ENCODE data around the gene LPP. TPM values are rescaled to one million over a fixed set of nuclear protein-coding genes. Genes with fewer than 3 reads are reported as not detected.

The LPP gene
- total RNA-seq, 6 experiments from 2014 or later: 41.5 to 90.5 (median 69.5) TPM

DNA sequence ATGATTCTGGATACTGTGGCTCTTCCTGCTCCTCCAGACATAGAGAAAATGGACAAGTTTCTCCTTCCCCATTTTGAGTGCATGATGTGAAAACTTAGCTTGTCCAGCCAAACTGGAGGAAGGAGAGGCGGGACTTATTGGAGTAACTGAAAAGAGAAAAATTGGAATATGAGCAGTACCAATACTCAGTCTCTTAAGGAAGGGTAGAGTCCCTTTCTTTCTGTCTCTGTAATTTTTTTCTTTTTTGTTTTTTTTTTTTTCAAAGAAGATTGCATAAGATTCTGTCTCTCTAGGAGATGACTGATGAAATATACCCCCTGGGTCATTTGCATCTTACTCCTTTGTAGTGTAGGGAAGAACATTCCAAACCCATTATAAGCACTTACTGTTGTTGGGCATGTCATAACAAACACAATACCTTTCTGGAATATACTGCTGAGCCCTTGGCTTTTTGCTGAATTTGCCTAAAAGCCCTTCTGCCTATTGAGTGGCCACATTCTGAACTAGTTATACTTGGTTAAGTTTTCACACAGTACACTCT, 519.8 kb downstream of the LPP start:
- ATAC-seq: peak in 2 of 4 donors; percentile 18 to 51

DNA sequence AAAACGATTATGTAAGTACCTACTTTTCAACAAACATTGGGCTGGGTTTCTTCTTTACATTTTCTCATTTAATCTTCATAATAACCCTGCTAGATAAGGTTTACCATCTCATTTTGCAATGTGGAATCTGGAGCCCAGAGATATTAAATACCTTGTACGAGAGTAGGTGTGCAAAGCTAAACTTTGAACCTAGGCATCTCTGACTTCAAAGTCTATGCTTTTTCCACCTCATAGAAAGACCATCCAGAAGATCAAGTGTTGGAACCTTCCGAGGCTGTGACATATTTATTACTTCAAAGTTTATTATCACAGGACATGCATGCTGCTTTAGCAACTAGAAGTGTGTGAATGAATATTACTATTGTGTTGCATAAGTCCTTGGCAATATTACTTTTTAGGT, 520.6 kb downstream of the LPP start:
- no peaks in the 10 kb centered on the region for H3K36me3 ChIP-seq
- H3K27me3 ChIP-seq: no peaks in the 10 kb centered on the region
- TF ChIP-seq, protein P1, sequence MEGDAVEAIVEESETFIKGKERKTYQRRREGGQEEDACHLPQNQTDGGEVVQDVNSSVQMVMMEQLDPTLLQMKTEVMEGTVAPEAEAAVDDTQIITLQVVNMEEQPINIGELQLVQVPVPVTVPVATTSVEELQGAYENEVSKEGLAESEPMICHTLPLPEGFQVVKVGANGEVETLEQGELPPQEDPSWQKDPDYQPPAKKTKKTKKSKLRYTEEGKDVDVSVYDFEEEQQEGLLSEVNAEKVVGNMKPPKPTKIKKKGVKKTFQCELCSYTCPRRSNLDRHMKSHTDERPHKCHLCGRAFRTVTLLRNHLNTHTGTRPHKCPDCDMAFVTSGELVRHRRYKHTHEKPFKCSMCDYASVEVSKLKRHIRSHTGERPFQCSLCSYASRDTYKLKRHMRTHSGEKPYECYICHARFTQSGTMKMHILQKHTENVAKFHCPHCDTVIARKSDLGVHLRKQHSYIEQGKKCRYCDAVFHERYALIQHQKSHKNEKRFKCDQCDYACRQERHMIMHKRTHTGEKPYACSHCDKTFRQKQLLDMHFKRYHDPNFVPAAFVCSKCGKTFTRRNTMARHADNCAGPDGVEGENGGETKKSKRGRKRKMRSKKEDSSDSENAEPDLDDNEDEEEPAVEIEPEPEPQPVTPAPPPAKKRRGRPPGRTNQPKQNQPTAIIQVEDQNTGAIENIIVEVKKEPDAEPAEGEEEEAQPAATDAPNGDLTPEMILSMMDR (IDR thresholded peaks at IDR 0.05): no peak
- TF ChIP-seq POLR2A (IDR thresholded peaks at IDR 0.05): no peak
- no peak overlapping the region for H3K4me3 ChIP-seq
- intact Hi-C loops (cut with DNase I): no loop called here
- ATAC-seq (peak in 1 of 4 donors; percentile 32), DNase-seq (no peak)
- peaks cover 0 to 17% (median 4%) of the 10 kb centered on the region in 4 donors for H3K4me1 ChIP-seq
- H3K27ac ChIP-seq: no peak overlapping the region
- WGBS (ENCODE audit: insufficient coverage, low coverage, low lambda C conversion rate, missing lambda C conversion rate): 18% methylated on average over 3 of the region's 3 CpGs
- H3K9me3 ChIP-seq: no peaks in the 10 kb centered on the region

More for the DNA sequence above, 519.8 kb downstream of the LPP start:
- Histone ChIP-seq H3K4me1 (peaks cover 0 to 17% (median 4%) of the 10 kb centered on the region in 4 donors), H3K9me3 (no peaks in the 10 kb centered on the region), H3K36me3 (no peaks in the 10 kb centered on the region), H3K27ac (no peak overlapping the region), H3K4me3 (no peak overlapping the region), H3K27me3 (no peaks in the 10 kb centered on the region)
- WGBS (ENCODE audit: insufficient coverage, low coverage, low lambda C conversion rate, missing lambda C conversion rate): 92% methylated on average over 1 of the region's 1 CpG
- intact Hi-C loops (cut with DNase I): no loop called here
- no peak for DNase-seq
- TF ChIP-seq, protein P1 (IDR thresholded peaks at IDR 0.05): no peak
- TF ChIP-seq POLR2A (IDR thresholded peaks at IDR 0.05): no peak

DNA sequence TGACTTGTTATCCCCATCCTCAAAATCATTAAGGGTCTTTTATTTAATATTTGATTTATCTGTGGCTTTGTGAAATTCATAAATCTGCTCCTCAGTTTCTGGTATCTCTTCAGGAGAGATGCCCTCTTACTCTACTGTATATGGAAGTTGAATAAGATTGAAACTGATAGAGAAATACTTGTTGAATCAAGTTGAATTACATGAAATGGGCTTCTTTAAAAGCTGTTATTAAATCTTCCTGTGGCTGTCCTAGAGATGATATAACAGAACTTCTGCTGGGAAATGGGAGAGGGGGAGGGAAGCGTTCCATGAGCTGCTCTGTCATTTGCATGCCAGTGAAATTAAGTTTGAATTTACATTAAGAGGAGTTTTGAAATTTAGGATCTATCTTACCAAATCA, 523.4 kb downstream of the LPP start:
- H3K4me3 ChIP-seq: no peak overlapping the region
- H3K27ac ChIP-seq: no peak overlapping the region
- ATAC-seq (no peak), DNase-seq (no peak)
- intact Hi-C loops (cut with DNase I): no loop called here
- TF ChIP-seq, protein P1 (IDR thresholded peaks at IDR 0.05): no peak
- no peak for TF ChIP-seq POLR2A (IDR thresholded peaks at IDR 0.05)
- H3K9me3 ChIP-seq: no peaks in the 10 kb centered on the region
- WGBS (ENCODE audit: insufficient coverage, low coverage, low lambda C conversion rate, missing lambda C conversion rate): 80% methylated on average over 1 of the region's 1 CpG
- H3K27me3 ChIP-seq: no peaks in the 10 kb centered on the region
- H3K36me3 ChIP-seq: no peaks in the 10 kb centered on the region
- peaks cover 0 to 11% (median 1%) of the 10 kb centered on the region in 4 donors for H3K4me1 ChIP-seq

- Histone ChIP-seq H3K4me1 (peaks cover 0 to 24% (median 10%) of the 10 kb centered on the region in 4 donors), H3K4me3 (no peak overlapping the region), H3K9me3 (no peaks in the 10 kb centered on the region), H3K27ac (no peak overlapping the region), H3K27me3 (no peaks in the 10 kb centered on the region), H3K36me3 (no peaks in the 10 kb centered on the region)
- intact Hi-C loops (cut with DNase I): no loop called here
- no peak for ATAC-seq
- DNase-seq: no peak
- WGBS (ENCODE audit: insufficient coverage, low coverage, low lambda C conversion rate, missing lambda C conversion rate): 73% methylated on average over 1 of the region's 1 CpG
- no peak for TF ChIP-seq POLR2A (IDR thresholded peaks at IDR 0.05)
- TF ChIP-seq, protein P1 (IDR thresholded peaks at IDR 0.05): no peak
Measured at GRCh38 chr3:188680189-188680588, 526.2 kb downstream of the LPP start.

Measured in right lobe of liver (tissue), 6 donors.